Prostate gland (tissue), 2 donors: Measurements from ENCODE around the gene HMX1.

Experiments
- POLR2A ChIP-seq: fragments of 450-650 bp; IDR thresholded peaks from one replicate; pipeline ENCODE4 v1.6.1; 2016; ENCODE audit warnings: antibody characterized with exemption, mild to moderate bottlenecking
- POLR2AphosphoS5 ChIP-seq: sonication (generic); formaldehyde crosslinking; IDR thresholded peaks from one replicate; pipeline ENCODE4 v1.6.1; 2017; ENCODE audit warnings: antibody characterized with exemption
- TF ChIP-seq, protein P1 (sequence below), 4 experiments: fragments of 200-600 bp in 2 of 4; fragments of 450-650 bp in 2 of 4; sonication (generic) in 2 of 4; IDR thresholded peaks; 1 replicate in 3 of 4; 2 replicates in 1 of 4; pipeline ENCODE4 v1.5.1; 2016 to 2019; ENCODE audit warnings: antibody characterized with exemption in 4 of 4, mild to moderate bottlenecking in 2 of 4, moderate library complexity in 2 of 4

GRCh38 chr4:8854931-8855330 lies 16.7 kb downstream of the HMX1 start:
- TF ChIP-seq POLR2A (no peak), POLR2AphosphoS5 (no peak)
- TF ChIP-seq, protein P1, sequence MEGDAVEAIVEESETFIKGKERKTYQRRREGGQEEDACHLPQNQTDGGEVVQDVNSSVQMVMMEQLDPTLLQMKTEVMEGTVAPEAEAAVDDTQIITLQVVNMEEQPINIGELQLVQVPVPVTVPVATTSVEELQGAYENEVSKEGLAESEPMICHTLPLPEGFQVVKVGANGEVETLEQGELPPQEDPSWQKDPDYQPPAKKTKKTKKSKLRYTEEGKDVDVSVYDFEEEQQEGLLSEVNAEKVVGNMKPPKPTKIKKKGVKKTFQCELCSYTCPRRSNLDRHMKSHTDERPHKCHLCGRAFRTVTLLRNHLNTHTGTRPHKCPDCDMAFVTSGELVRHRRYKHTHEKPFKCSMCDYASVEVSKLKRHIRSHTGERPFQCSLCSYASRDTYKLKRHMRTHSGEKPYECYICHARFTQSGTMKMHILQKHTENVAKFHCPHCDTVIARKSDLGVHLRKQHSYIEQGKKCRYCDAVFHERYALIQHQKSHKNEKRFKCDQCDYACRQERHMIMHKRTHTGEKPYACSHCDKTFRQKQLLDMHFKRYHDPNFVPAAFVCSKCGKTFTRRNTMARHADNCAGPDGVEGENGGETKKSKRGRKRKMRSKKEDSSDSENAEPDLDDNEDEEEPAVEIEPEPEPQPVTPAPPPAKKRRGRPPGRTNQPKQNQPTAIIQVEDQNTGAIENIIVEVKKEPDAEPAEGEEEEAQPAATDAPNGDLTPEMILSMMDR (IDR thresholded peaks at IDR 0.05), result no peak
